Heart right ventricle (tissue), 16 donors: ENCODE measurements around the gene CREB3L2. TPM values are rescaled to one million over a fixed set of nuclear protein-coding genes. Genes with fewer than 3 reads are reported as not detected.

Experiments
- ATAC-seq, 8 donors: fragments of 200-7000 bp; cut with Tn5 transposase; one replicate each; pipeline ENCODE4 v1.9.1; 2020; ENCODE audit warnings: mild to moderate bottlenecking in 8 of 8, moderate library complexity in 8 of 8, moderate number of reproducible peaks in 1 of 8
- DNase-seq, 2 donors: peaks; one replicate each; pipeline ENCODE4 v3.0.0-alpha.2; 2020
- H3K27ac ChIP-seq, 10 donors: fragments of 200-600 bp; sonication (generic) in 2 of 10; one replicate each; pipeline versions ENCODE4 v1.5.0 to v1.8.0; 2020 to 2022; ENCODE audit warnings: mild to moderate bottlenecking in 3 of 10
- H3K27me3 ChIP-seq, 7 donors: fragments of 200-600 bp; one replicate each; pipeline ENCODE4 v1.8.0; 2021 to 2022; ENCODE audit warnings: mild to moderate bottlenecking in 2 of 7
- H3K36me3 ChIP-seq, 9 donors: fragments of 200-600 bp; sonication (generic) in 1 of 9; one replicate each; pipeline versions ENCODE4 v1.5.0 to v1.8.0; 2020 to 2022; ENCODE audit warnings: mild to moderate bottlenecking in 2 of 9
- H3K4me1 ChIP-seq, 9 donors: fragments of 200-600 bp; sonication (generic) in 1 of 9; one replicate each; pipeline versions ENCODE4 v1.5.0 to v1.8.0; 2020 to 2022; ENCODE audit warnings: mild to moderate bottlenecking in 4 of 9
- H3K4me3 ChIP-seq, 10 donors: fragments of 200-600 bp; sonication (generic) in 2 of 10; one replicate each; pipeline versions ENCODE4 v1.5.0 to v1.8.0; 2020 to 2022; ENCODE audit warnings: mild to moderate bottlenecking in 7 of 10, moderate library complexity in 2 of 10
- H3K9me3 ChIP-seq, 11 donors: fragments of 200-600 bp in 10 of 11; sonication (generic) in 2 of 11; one replicate each; pipeline versions ENCODE4 v1.5.0 to v1.8.0; 2013 to 2022; ENCODE audit warnings: mild to moderate bottlenecking in 2 of 11, control low read depth in 1 of 11, moderate library complexity in 1 of 11
- CTCF ChIP-seq, 9 donors: fragments of 200-600 bp; sonication (generic) in 2 of 9; IDR thresholded peaks; one replicate each; pipeline versions ENCODE4 v1.5.0 to v1.8.0; 2021 to 2022; ENCODE audit warnings: antibody characterized with exemption in 9 of 9, mild to moderate bottlenecking in 5 of 9, moderate library complexity in 1 of 9
- WGBS, 2 donors: extraction: QIAGEN DNeasy Blood & Tissue Kit; methylation state at CpG; one replicate each; pipeline ENCODE4 v1.1.7; 2013; ENCODE audit warnings: inconsistent platforms in 1 of 2; 5-methylcytosine and 5-hydroxymethylcytosine counted together
- intact Hi-C, 10 donors: fragments of 100-400 bp; cut with DNase I; formaldehyde crosslinking; loops; one replicate each; pipeline versions ENCODE4 v1.11.1 to v1.14.2; 2022
- polyA plus RNA-seq, 2 donors: library from polyadenylated mRNA; stranded (reverse); fragments of 200-250 nt; gene quantifications; one replicate each; pipeline ENCODE4 v1.2.3, GENCODE V29; 2013
- total RNA-seq, 10 donors: library from RNA; stranded (reverse); fragmentation: NEBNext Ultra II Directional in 3 of 10; extraction: Animal tissue kit (Norgen Biotek cat#: 25700) in 3 of 10; gene quantifications; one replicate each; pipeline versions ENCODE4 v1.2.1 to v1.2.4, GENCODE V29; 2021 to 2023
- donor health status: Arrhythmogenic right ventricular cardiomyopathy.
- donor health status: ischemic (EF 13 %, LVEDD 7.1; RV severe dilation, severe dysfunction).
- donor health status: healthy with polysubstance abuse.
- donor health status: DM: no; HTN: yes; CAD: no.
- donor health status: DM: no; HTN: no; CAD: no.
- donor health status: ischemic (EF 25% LVEDD 6.9; RV normal size, moderate dysfunction).
- donor health status: ischemic (EF 25% LVEDD 5.7; RV mildly dilated, moderate dysfunction).
- donor health status: healthy.
- donor health status: DM: yes; HTN: yes; CAD: no.
- donor health status: Ischemic cardiomyopathy.
- donor health status: ischemic (EF 35%, LVEDD 5.7; RV mildly dilated, moderate dysfunction).
- donor health status: nonischemic (EF 11% LVEDD 7.7; RV severe dilation, severe dysfunction).
- donor health status: DM: yes; HTN: yes; CAD: no.
- donor health status: PGD.
- donor health status: ischemic (EF 29% LVEDD 5.4; RV normal size, mild dysfunction).
- donor health status: nonischemic (EF 23%, LVEDD 6.1; RV moderate dilation, normal function).

Gene CREB3L2
- total and polyA plus RNA-seq, 12 donors: 4.2 to 34.2 (median 23.3) TPM

GRCh38 chr7:137852108-137852507 lies 149.8 kb downstream of the CREB3L2 start:
- intact Hi-C loops: no loop called here
- no peak for ATAC-seq
- peaks cover 0 to 14% (median 0%) of the 10 kb centered on the region in 9 donors for H3K36me3 ChIP-seq
- no peak for DNase-seq
- H3K4me3 ChIP-seq: no peak overlapping the region
- no peak for TF ChIP-seq CTCF (IDR thresholded peaks at IDR 0.05)
- peaks cover 0 to 8% (median 5%) of the 10 kb centered on the region in 9 donors for H3K4me1 ChIP-seq
- peaks cover 0 to 19% (median 4%) of the 10 kb centered on the region in 7 donors for H3K27me3 ChIP-seq
- no peaks in the 10 kb centered on the region for H3K9me3 ChIP-seq
- no peak overlapping the region for H3K27ac ChIP-seq

- no peak for TF ChIP-seq CTCF (IDR thresholded peaks at IDR 0.05)
- Histone ChIP-seq H3K36me3 (peaks cover 0 to 11% (median 0%) of the 10 kb centered on the region in 9 donors), H3K4me3 (no peak overlapping the region), H3K27ac (no peak overlapping the region), H3K27me3 (peaks cover 0 to 26% (median 10%) of the 10 kb centered on the region in 7 donors), H3K9me3 (no peaks in the 10 kb centered on the region), H3K4me1 (peaks cover 0 to 11% (median 9%) of the 10 kb centered on the region in 9 donors)
- intact Hi-C loops: no loop called here
- WGBS, 2 donors: 85 to 90% methylated on average over 6 of the region's 6 CpGs
- DNase-seq (no peak), ATAC-seq (no peak)
Observed at GRCh38 chr7:137850972-137851945, 150.6 kb downstream of the CREB3L2 start.

DNA sequence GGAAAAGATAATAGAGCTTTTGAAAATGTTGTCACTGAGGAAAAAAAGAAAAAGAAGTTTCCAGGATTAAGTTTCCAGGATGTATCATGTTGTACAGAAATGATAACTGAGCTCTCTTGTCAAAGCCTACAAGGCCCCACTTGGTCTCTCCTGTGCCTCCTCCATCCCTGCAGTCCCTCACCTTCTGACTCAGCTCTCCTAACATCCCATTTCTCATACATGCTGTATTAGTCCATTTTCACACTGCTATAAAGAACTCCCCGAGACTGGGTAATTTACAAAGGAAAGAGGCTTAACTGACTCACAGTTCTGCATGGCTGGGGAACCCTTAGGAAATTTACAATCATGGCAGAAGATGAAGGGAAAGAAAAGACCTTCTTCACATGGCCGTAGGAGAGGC lies 151.3 kb downstream of the CREB3L2 start:
- Histone ChIP-seq H3K4me3 (no peak overlapping the region), H3K9me3 (no peaks in the 10 kb centered on the region), H3K36me3 (peaks cover 0 to 4% (median 0%) of the 10 kb centered on the region in 9 donors), H3K27ac (no peak overlapping the region), H3K4me1 (peaks cover 0 to 11% (median 9%) of the 10 kb centered on the region in 9 donors), H3K27me3 (peaks cover 0 to 31% (median 13%) of the 10 kb centered on the region in 7 donors)
- no peak for ATAC-seq
- intact Hi-C loops: no loop called here
- WGBS, 2 donors: 68 to 96% methylated on average over 2 of the region's 2 CpGs
- no peak for DNase-seq
- TF ChIP-seq CTCF (IDR thresholded peaks at IDR 0.05): no peak

DNA sequence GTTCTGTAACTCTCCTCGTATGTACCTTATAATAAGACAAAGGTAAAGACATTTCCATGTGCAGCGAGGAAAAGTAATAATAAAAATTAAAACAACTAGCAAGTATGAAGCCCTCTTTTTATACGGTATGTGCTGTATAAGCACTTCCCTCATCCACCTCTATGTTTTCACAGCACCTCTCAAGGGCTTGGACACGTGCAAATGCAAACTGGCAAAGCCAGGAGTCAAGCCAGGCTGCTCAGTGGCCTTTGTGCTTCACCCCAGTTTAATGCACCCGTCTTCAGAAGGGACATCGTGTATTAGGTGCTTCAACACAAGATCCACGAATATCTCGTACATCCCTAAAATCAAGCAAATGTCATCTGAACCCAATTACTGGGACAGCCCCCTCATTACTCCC lies 153.8 kb downstream of the CREB3L2 start:
- intact Hi-C loops: no loop called here
- no peak for ATAC-seq
- Histone ChIP-seq H3K4me1 (peaks cover 0 to 11% (median 9%) of the 10 kb centered on the region in 9 donors), H3K36me3 (no peaks in the 10 kb centered on the region), H3K4me3 (no peak overlapping the region), H3K9me3 (no peaks in the 10 kb centered on the region), H3K27ac (no peak overlapping the region), H3K27me3 (peaks cover 0 to 54% (median 30%) of the 10 kb centered on the region in 7 donors)
- no peak for DNase-seq
- TF ChIP-seq CTCF (IDR thresholded peaks at IDR 0.05): no peak
- WGBS, 2 donors: 81 to 85% methylated on average over 8 of the region's 8 CpGs
